HepG2 (cell line): ENCODE data around the gene CSNK1E.

Experiments
- CTCF ChIP-seq: sonication (generic); formaldehyde crosslinking; IDR thresholded peaks from 2 replicates; pipeline ENCODE4 v1.5.0; 2020; ENCODE audit warnings: mild to moderate bottlenecking, missing genetic modification reagents, moderate library complexity
- EHMT2 ChIP-seq: fragments of 200-600 bp; sonication (generic); IDR thresholded peaks from 2 replicates; pipeline ENCODE4 v1.7.0; 2017; ENCODE audit warnings: antibody characterized with exemption, low read depth, low read length, borderline replicate concordance
- KLF9 ChIP-seq: IDR thresholded peaks from 2 replicates; pipeline ENCODE4 v1.6.1; 2016; ENCODE audit warnings: low read depth
- ZNF263 ChIP-seq: sonication (generic); formaldehyde crosslinking; IDR thresholded peaks from 2 replicates; pipeline ENCODE4 v1.4.0; 2020; ENCODE audit warnings: missing genetic modification reagents
- ZSCAN20 ChIP-seq: sonication (generic); formaldehyde crosslinking; IDR thresholded peaks from 2 replicates; pipeline ENCODE4 v1.4.0; 2020; ENCODE audit warnings: missing genetic modification reagents, mild to moderate bottlenecking, borderline replicate concordance

- no peak for TF ChIP-seq ZNF263
- no peak for TF ChIP-seq CTCF (CRISPR knock-in tag)
- no peak for TF ChIP-seq ZSCAN20 (CRISPR knock-in tag)
- no peak for TF ChIP-seq EHMT2
- TF ChIP-seq KLF9 (CRISPR knock-in tag), result no peak
Observed at GRCh38 chr22:38251341-38251692, 65.9 kb downstream of the CSNK1E start.
